GM12892 (cell line): ENCODE data around the gene NKD1.

ENCODE experiments used
- POLR2AphosphoS5 ChIP-seq: IDR thresholded peaks from 2 replicates; pipeline ENCODE4 v1.6.1; 2011; ENCODE audit warnings: low read depth, low read length, control low read depth
- TAF1 ChIP-seq: IDR thresholded peaks from 2 replicates; pipeline ENCODE4 v1.6.1; 2011; ENCODE audit warnings: low read depth, mild to moderate bottlenecking, control low read depth, low read length, borderline replicate concordance

DNA sequence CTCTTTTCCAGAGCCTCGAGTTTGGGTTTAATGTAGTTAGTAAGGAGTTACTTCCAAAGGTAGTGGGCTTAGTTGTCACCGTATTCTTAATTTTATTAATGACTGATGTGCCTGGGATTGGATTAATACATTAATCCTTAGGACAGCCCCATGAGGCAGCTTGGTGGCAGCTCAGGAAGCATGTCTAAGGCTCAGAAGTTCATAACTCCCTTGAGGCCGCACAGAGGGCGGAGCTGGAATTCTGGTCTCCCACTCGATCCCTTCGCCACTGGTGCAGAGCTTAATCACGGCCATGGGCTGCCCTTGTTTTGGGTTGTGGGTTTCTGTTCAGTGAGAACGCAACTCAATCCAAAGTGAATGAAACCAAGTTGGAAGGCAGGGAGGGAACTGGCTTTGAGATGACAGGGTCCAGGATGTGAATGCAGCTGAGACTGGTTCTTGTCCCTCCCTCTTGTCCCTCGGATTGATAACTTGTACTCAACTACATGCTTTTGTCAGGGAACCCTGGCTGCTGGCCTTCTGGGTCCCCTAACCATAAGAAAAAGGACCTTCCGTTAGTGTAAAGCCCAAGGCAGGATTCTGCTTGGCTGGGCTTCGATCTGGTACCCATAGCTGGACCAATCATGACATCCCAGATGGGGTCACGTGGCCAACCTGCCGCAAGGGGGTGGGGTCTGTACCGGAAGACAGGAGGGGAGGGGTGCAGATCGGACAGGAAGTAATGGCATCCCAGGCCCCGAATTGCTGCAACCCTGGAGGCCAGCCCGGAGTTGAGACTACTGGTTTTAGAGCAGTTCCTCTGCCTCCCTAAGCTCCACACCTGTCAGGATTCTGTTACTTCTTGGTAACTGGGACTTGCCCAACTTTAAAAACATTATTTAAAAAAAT, 87.6 kb downstream of the NKD1 start:
- TF ChIP-seq POLR2AphosphoS5 (no peak), TAF1 (no peak)
